ENCODE measurements around the gene CDKAL1.

CDKAL1 gene

GRCh38 chr6:21132856-21133838, 598.9 kb downstream of the CDKAL1 start:
- no peak for DNase-seq

- DNase-seq = no peak
These were observed 599.6 kb downstream of the CDKAL1 start for GRCh38 chr6:21133901-21134300.

GRCh38 chr6:21134356-21134755, 600.1 kb downstream of the CDKAL1 start:
- DNase-seq = no peak

GRCh38 chr6:21135484-21136013, 601.3 kb downstream of the CDKAL1 start:
- no peak for DNase-seq

GRCh38 chr6:21137700-21138335, 603.6 kb downstream of the CDKAL1 start:
- DNase-seq = no peak

GRCh38 chr6:21138336-21139069, 604.2 kb downstream of the CDKAL1 start:
- no peak for DNase-seq

GRCh38 chr6:21140966-21141365, 606.7 kb downstream of the CDKAL1 start:
- no peak for DNase-seq

- no peak for DNase-seq
These were observed 607.5 kb downstream of the CDKAL1 start for GRCh38 chr6:21141616-21142303.

- no peak for DNase-seq
These were observed 608.5 kb downstream of the CDKAL1 start for GRCh38 chr6:21142741-21143140.

- DNase-seq = no peak
These were observed 609.4 kb downstream of the CDKAL1 start for GRCh38 chr6:21143645-21144044.

GRCh38 chr6:21144928-21145327, 610.7 kb downstream of the CDKAL1 start:
- no peak for DNase-seq

- no peak for DNase-seq
These were observed 613.7 kb downstream of the CDKAL1 start for GRCh38 chr6:21147995-21148394.

GRCh38 chr6:21149470-21149869, 615.2 kb downstream of the CDKAL1 start:
- DNase-seq = no peak

- no peak for DNase-seq
These were observed 616.4 kb downstream of the CDKAL1 start for GRCh38 chr6:21150667-21151066.

GRCh38 chr6:21151119-21151518, 616.9 kb downstream of the CDKAL1 start:
- DNase-seq = no peak

- DNase-seq = no peak
These were observed 617.3 kb downstream of the CDKAL1 start for GRCh38 chr6:21151530-21151929.

- DNase-seq = no peak
These were observed 623.1 kb downstream of the CDKAL1 start for GRCh38 chr6:21157186-21157929.

- no peak for DNase-seq
These were observed 623.9 kb downstream of the CDKAL1 start for GRCh38 chr6:21158149-21158548.

- no peak for DNase-seq
These were observed 624.6 kb downstream of the CDKAL1 start for GRCh38 chr6:21158873-21159272.

GRCh38 chr6:21159465-21159864, 625.2 kb downstream of the CDKAL1 start:
- DNase-seq = no peak

GRCh38 chr6:21161707-21162106, 627.5 kb downstream of the CDKAL1 start:
- DNase-seq = no peak
